GM19035 (cell line): Measurements from ENCODE around the gene ANTXRL.
"Not testable (repeated sequence)": the region's sequence is repeated elsewhere in the genome, so short reads cannot be mapped to it uniquely, and the experiment has no call there.

ENCODE experiments used
- ATAC-seq: cut with Tn5 transposase; IDR thresholded peaks from one replicate; pipeline ENCODE4 v1.9.1; 2021; ENCODE audit not compliant: unreplicated experiment

The ANTXRL gene

GRCh38 chr10:46306516-46307184 lies 19.9 kb downstream of the ANTXRL start:
- ATAC-seq, result no peak

GRCh38 chr10:46307281-46308112 lies 20.7 kb downstream of the ANTXRL start:
- ATAC-seq, result no peak

- ATAC-seq, result no peak
Measured at GRCh38 chr10:46308113-46308415, 21.3 kb downstream of the ANTXRL start.

GRCh38 chr10:46308666-46309450 lies 22.1 kb downstream of the ANTXRL start:
- no peak for ATAC-seq

GRCh38 chr10:46309511-46310142 lies 22.8 kb downstream of the ANTXRL start:
- ATAC-seq, result no peak

- ATAC-seq, result no peak
Measured at GRCh38 chr10:46310143-46310514, 23.3 kb downstream of the ANTXRL start.

GRCh38 chr10:46310851-46311250 lies 24.1 kb downstream of the ANTXRL start:
- no peak for ATAC-seq

- ATAC-seq, result no peak
Measured at GRCh38 chr10:46311501-46311951, 24.7 kb downstream of the ANTXRL start.

- not testable (repeated sequence) for ATAC-seq
Measured at GRCh38 chr10:46311961-46312431, 25.2 kb downstream of the ANTXRL start.

GRCh38 chr10:46312953-46313352 lies 26.2 kb downstream of the ANTXRL start:
- ATAC-seq, result no peak

- ATAC-seq, result no peak
Measured at GRCh38 chr10:46314071-46314470, 27.3 kb downstream of the ANTXRL start.

GRCh38 chr10:46315071-46315860 lies 28.5 kb downstream of the ANTXRL start:
- not testable (repeated sequence) for ATAC-seq

- ATAC-seq, result no peak
Measured at GRCh38 chr10:46317370-46317769, 30.6 kb downstream of the ANTXRL start.

- no peak for ATAC-seq
Measured at GRCh38 chr10:46317889-46318288, 31.1 kb downstream of the ANTXRL start.

- ATAC-seq, result no peak
Measured at GRCh38 chr10:46318799-46319198, 32.0 kb downstream of the ANTXRL start.

GRCh38 chr10:46319389-46319788 lies 32.6 kb downstream of the ANTXRL start:
- no peak for ATAC-seq

- ATAC-seq, result no peak
Measured at GRCh38 chr10:46321770-46322169, 35.0 kb downstream of the ANTXRL start.

- no peak for ATAC-seq
Measured at GRCh38 chr10:46323176-46323575, 36.4 kb downstream of the ANTXRL start.

- ATAC-seq, result no peak
Measured at GRCh38 chr10:46325021-46325420, 38.2 kb downstream of the ANTXRL start.

- ATAC-seq, result no peak
Measured at GRCh38 chr10:46326066-46326465, 39.3 kb downstream of the ANTXRL start.
